Keratinocyte (primary cell): Measurements from ENCODE around the gene CDKN2AIPNL. TPM values are rescaled to one million over a fixed set of nuclear protein-coding genes. Genes with fewer than 3 reads are reported as not detected.

Source experiments
- DNase-seq: peaks from one replicate; pipeline ENCODE4 v3.0.0-alpha.2; 2011; ENCODE audit warnings: low read depth, missing footprints, low spot score
- FAIRE-seq: peaks from 2 replicates; lab custom pipeline; 2011; peaks lifted over from hg19 to GRCh38; lab: Jason Lieb, UNC
- H2AFZ ChIP-seq: 2 replicates; pipeline ENCODE4 v1.6.0; 2012; ENCODE audit warnings: low read length, control low read depth, inconsistent platforms; ENCODE audit not compliant: control insufficient read depth
- H3K27ac ChIP-seq: 2 replicates; pipeline ENCODE4 v1.5.1; 2011; ENCODE audit warnings: low read length; ENCODE audit not compliant: control insufficient read depth, insufficient read depth
- H3K27me3 ChIP-seq: 3 replicates; pipeline ENCODE4 v1.6.0; 2011; ENCODE audit warnings: low read length; ENCODE audit not compliant: control insufficient read depth, insufficient read depth; ENCODE audit errors: extremely low read depth
- H3K36me3 ChIP-seq, 2 experiments: 2 replicates in 1 of 2; 3 replicates in 1 of 2; pipeline ENCODE4 v1.5.1; 2011; ENCODE audit warnings: low read length in 2 of 2, mild to moderate bottlenecking in 1 of 2; ENCODE audit not compliant: control insufficient read depth in 2 of 2, insufficient read depth in 2 of 2; ENCODE audit errors: extremely low read depth in 1 of 2
- H3K4me1 ChIP-seq: 3 replicates; pipeline ENCODE4 v1.5.1; 2011; ENCODE audit warnings: low read length; ENCODE audit not compliant: control insufficient read depth, insufficient read depth; ENCODE audit errors: extremely low read depth
- H3K4me2 ChIP-seq: 3 replicates; pipeline ENCODE4 v1.6.0; 2011; ENCODE audit warnings: low read depth, low read length; ENCODE audit not compliant: control insufficient read depth, insufficient read depth; ENCODE audit errors: extremely low read depth
- H3K4me3 ChIP-seq, 3 experiments: fragments of 200-600 bp in 1 of 3; sonication (generic) in 1 of 3; 2 replicates in 2 of 3; 3 replicates in 1 of 3; pipeline ENCODE4 v1.5.1; 2011 to 2016; ENCODE audit warnings: low read length in 3 of 3, mild to moderate bottlenecking in 3 of 3, control low read depth in 2 of 3, inconsistent platforms in 1 of 3, low read depth in 1 of 3, mixed read lengths in 1 of 3, mixed run types in 1 of 3, moderate library complexity in 1 of 3; ENCODE audit not compliant: control insufficient read depth in 2 of 3, insufficient read depth in 2 of 3; ENCODE audit errors: extremely low read depth in 1 of 3
- H3K79me2 ChIP-seq: 2 replicates; pipeline ENCODE4 v1.6.0; 2012; ENCODE audit warnings: low read length; ENCODE audit not compliant: control insufficient read depth, insufficient read depth
- H3K9ac ChIP-seq: 3 replicates; pipeline ENCODE4 v1.6.0; 2011; ENCODE audit warnings: low read length; ENCODE audit not compliant: control insufficient read depth, insufficient read depth; ENCODE audit errors: extremely low read depth
- H3K9me1 ChIP-seq: 3 replicates; pipeline ENCODE4 v1.6.0; 2011; ENCODE audit warnings: low read length; ENCODE audit not compliant: control insufficient read depth, insufficient read depth; ENCODE audit errors: extremely low read depth
- H3K9me3 ChIP-seq: 2 replicates; pipeline ENCODE4 v1.5.1; 2012; ENCODE audit warnings: low read depth, low read length; ENCODE audit not compliant: control insufficient read depth
- H4K20me1 ChIP-seq: 3 replicates; pipeline ENCODE4 v1.6.0; 2011; ENCODE audit warnings: low read length; ENCODE audit not compliant: control insufficient read depth, insufficient read depth; ENCODE audit errors: extremely low read depth
- CTCF ChIP-seq, 3 experiments: IDR thresholded peaks in 1 of 3; conservative IDR thresholded peaks in 1 of 3; optimal IDR thresholded peaks in 1 of 3; 2 replicates in 2 of 3; 3 replicates in 1 of 3; pipeline versions ENCODE3 to v1.5.1; 2011; ENCODE audit warnings: low read length in 3 of 3, mild to moderate bottlenecking in 3 of 3, moderate library complexity in 2 of 3, control low read depth in 1 of 3, inconsistent platforms in 1 of 3; ENCODE audit not compliant: insufficient read depth in 2 of 3; ENCODE audit errors: extremely low read depth in 1 of 3
- EZH2 ChIP-seq: IDR thresholded peaks from one replicate; pipeline ENCODE4 v1.6.1; 2012; ENCODE audit warnings: inconsistent platforms, mild to moderate bottlenecking, low read length, moderate library complexity
- dilution Hi-C: fragments of 300-500 bp; cut with MboI; formaldehyde crosslinking; loops from one replicate; pipeline ENCODE4 v1.7.0; 2020; ENCODE audit warnings: low sequenced_read_pairs; ENCODE audit not compliant: extremely low pct_ligation_motif_present
- polyA plus RNA-seq, 5 experiments: library from polyadenylated mRNA; depleted of rRNA in 3 of 5; stranded (reverse) in 3 of 5; stranded (forward) in 1 of 5; unstranded in 1 of 5; fragments of >200 nt; gene quantifications; 1 replicate in 1 of 5; 2 replicates in 3 of 5; 3 replicates in 1 of 5; pipeline versions ENCODE4 v1.2.1 to v1.2.3, GENCODE V29; 2011 to 2012; ENCODE audit warnings: missing spikeins in 2 of 5, low read depth in 1 of 5, low replicate concordance in 1 of 5

Gene CDKN2AIPNL
- polyA plus RNA-seq, 1 donor (not counting 4 experiments of a cell fraction or from before 2014, with no cell fraction given), result 28.4 TPM

- Histone ChIP-seq H3K4me1 (peaks cover 34% of the 10 kb centered on the region), H4K20me1 (no peaks in the 10 kb centered on the region), H3K4me2 (peak overlapping the region; percentile 88), H3K9me1 (no peaks in the 10 kb centered on the region), H3K4me3 (peak overlapping the region; percentile 85 to 100 (median 94)), H3K27me3 (no peaks in the 10 kb centered on the region), H3K27ac (peak overlapping the region; percentile 62), H3K9me3 (no peaks in the 10 kb centered on the region), H2AFZ (no peak overlapping the region), H3K9ac (peak overlapping the region; percentile 86), H3K79me2 (peaks cover 20% of the 10 kb centered on the region), H3K36me3 (peaks cover 0 to 6% of the 10 kb centered on the region in 2 experiments)
- DNase-seq (no peak), FAIRE-seq (no peak)
- no peak for TF ChIP-seq CTCF (optimal IDR thresholded peaks at IDR 0.05 in 1 of 3, IDR thresholded peaks at IDR 0.05 in 1 of 3, conservative IDR thresholded peaks at IDR 0.05 in 1 of 3; ENCODE audit: extremely low read depth in 1 of 3, insufficient read depth in 2 of 3, low read length in 3 of 3)
- no peak for TF ChIP-seq EZH2
- dilution Hi-C loops, result no loop called here
These were observed 859 bp downstream of the CDKN2AIPNL start for GRCh38 chr5:134410822-134411221.

- peak overlapping the region in 1 of 3 experiments; percentile 6 for H3K4me3 ChIP-seq
- TF ChIP-seq CTCF (optimal IDR thresholded peaks at IDR 0.05 in 1 of 3, IDR thresholded peaks at IDR 0.05 in 1 of 3, conservative IDR thresholded peaks at IDR 0.05 in 1 of 3; ENCODE audit: extremely low read depth in 1 of 3, insufficient read depth in 2 of 3, low read length in 3 of 3), result no peak
- TF ChIP-seq EZH2, result no peak
- H3K27ac ChIP-seq, result peak overlapping the region; percentile 35
- FAIRE-seq, result peak; percentile 68
- peak overlapping the region; percentile 88 for H3K4me2 ChIP-seq
- peaks cover 34% of the 10 kb centered on the region for H3K4me1 ChIP-seq
- dilution Hi-C loops, result loop anchor here (5.0 kb wide), 1 partner anchor 113 kb away; no protein-coding TSS in a partner anchor
- peaks cover 0 to 9% of the 10 kb centered on the region in 2 experiments for H3K36me3 ChIP-seq
- no peak for DNase-seq
- H3K27me3 ChIP-seq, result no peaks in the 10 kb centered on the region
- no peak overlapping the region for H2AFZ ChIP-seq
- no peaks in the 10 kb centered on the region for H4K20me1 ChIP-seq
- no peaks in the 10 kb centered on the region for H3K9me3 ChIP-seq
- peak overlapping the region; percentile 34 for H3K9ac ChIP-seq
- no peaks in the 10 kb centered on the region for H3K9me1 ChIP-seq
- peaks cover 20% of the 10 kb centered on the region for H3K79me2 ChIP-seq
These were observed 2.4 kb downstream of the CDKN2AIPNL start for GRCh38 chr5:134409321-134409720.
